Kidney (tissue), 14 donors: Measurements from ENCODE around the gene CLEC16A. TPM values are rescaled to one million over a fixed set of nuclear protein-coding genes. Genes with fewer than 3 reads are reported as not detected.

Experiments used
- DNase-seq, 5 donors: peaks; one replicate each; pipeline ENCODE4 v3.0.0-alpha.2; 2013 to 2020
- FAIRE-seq: peaks from 2 replicates; lab custom pipeline; 2012; peaks lifted over from hg19 to GRCh38; lab: Jason Lieb, UNC
- H3K27ac ChIP-seq, 2 donors: one replicate each; pipeline ENCODE4 v1.7.0; 2013; ENCODE audit warnings: low read depth in 2 of 2, low read length in 2 of 2, inconsistent platforms in 1 of 2
- H3K27me3 ChIP-seq: one replicate; pipeline ENCODE4 v1.7.1; 2013; ENCODE audit warnings: low read length, inconsistent platforms; ENCODE audit not compliant: control insufficient read depth, insufficient read depth
- H3K36me3 ChIP-seq, 3 donors: one replicate each; pipeline versions ENCODE4 v1.7.0 to v1.7.1; 2013; ENCODE audit warnings: low read length in 3 of 3, control low read depth in 1 of 3, inconsistent platforms in 1 of 3; ENCODE audit not compliant: insufficient read depth in 3 of 3, control insufficient read depth in 2 of 3
- H3K4me1 ChIP-seq, 3 donors: one replicate each; pipeline versions ENCODE4 v1.7.0 to v1.7.1; 2013; ENCODE audit warnings: low read length in 3 of 3, inconsistent platforms in 1 of 3, low read depth in 1 of 3; ENCODE audit not compliant: control insufficient read depth in 2 of 3, insufficient read depth in 2 of 3
- H3K4me3 ChIP-seq, 3 donors: one replicate each; pipeline versions ENCODE4 v1.7.0 to v1.8.1; 2013; ENCODE audit warnings: low read length in 3 of 3, control low read depth in 1 of 3, inconsistent platforms in 1 of 3
- H3K9ac ChIP-seq, 3 donors: one replicate each; pipeline versions ENCODE4 v1.7.0 to v1.7.1; 2013; ENCODE audit warnings: low read length in 3 of 3, control low read depth in 1 of 3, inconsistent platforms in 1 of 3
- H3K9me3 ChIP-seq, 3 donors: one replicate each; pipeline versions ENCODE4 v1.7.0 to v1.7.1; 2013; ENCODE audit warnings: low read length in 3 of 3, control low read depth in 1 of 3, inconsistent platforms in 1 of 3; ENCODE audit not compliant: control insufficient read depth in 2 of 3, insufficient read depth in 1 of 3
- intact Hi-C: fragments of 100-400 bp; cut with DNase I; formaldehyde crosslinking; loops from one replicate; pipeline ENCODE4 v1.11.1; 2022
- polyA plus RNA-seq: library from polyadenylated mRNA; stranded (reverse); fragments of 350-450 nt; fragmentation: Illumina TruSeq; extraction: RNeasy Lipid Tissue Mini Kit (QIAGEN cat#74804); gene quantifications from one replicate; pipeline ENCODE4 v1.2.3, GENCODE V29; 2014; ENCODE audit warnings: low read depth, low replicate concordance; ENCODE audit not compliant: insufficient read depth
- total RNA-seq: library from RNA; stranded (reverse); fragmentation: NEBNext Ultra II Directional; extraction: Animal tissue kit (Norgen Biotek cat#: 25700); gene quantifications from one replicate; pipeline ENCODE4 v1.2.1, GENCODE V29; 2021
- TF ChIP-seq, protein P1 (sequence below): IDR thresholded peaks from 3 replicates; pipeline ENCODE4 v1.5.1; 2012; ENCODE audit warnings: mild to moderate bottlenecking, moderate library complexity, borderline replicate concordance; ENCODE audit not compliant: insufficient read depth; ENCODE audit errors: extremely low read depth
- donor health status: control.
- donor health status: control.
- donor health status: control.
- donor health status: control.
- donor health status: control.
- donor health status: DM: yes; HTN: yes; CAD: no.
- donor health status: Normal renal cell carcinoma (clear cell type).

CLEC16A gene
- total and polyA plus RNA-seq, 2 donors from 2014 or later = 10.8 to 51.9 TPM

DNA sequence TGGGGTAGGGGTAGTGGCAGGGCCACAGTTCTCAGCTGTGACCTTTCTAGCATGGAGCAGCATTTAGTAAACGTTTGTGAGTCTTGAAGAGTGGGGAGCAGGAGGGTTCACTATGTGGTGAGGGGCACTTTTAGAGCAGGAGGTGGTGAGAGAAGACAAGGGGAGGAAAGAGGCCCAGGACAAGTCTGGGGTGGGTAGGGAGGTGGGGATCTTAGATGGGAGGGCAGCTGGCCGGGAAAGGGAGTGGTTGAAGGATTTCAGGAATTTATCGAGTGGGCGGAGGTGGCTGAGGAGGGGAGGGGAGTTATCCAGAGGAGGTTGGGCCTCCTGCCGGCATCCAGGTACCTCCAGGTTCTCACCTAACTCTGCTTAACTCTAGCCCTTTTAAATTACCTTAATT lies 1.9 kb downstream of the CLEC16A start:
- peak in 4 of 5 donors; percentile 39 to 76 (median 66) for DNase-seq

DNA sequence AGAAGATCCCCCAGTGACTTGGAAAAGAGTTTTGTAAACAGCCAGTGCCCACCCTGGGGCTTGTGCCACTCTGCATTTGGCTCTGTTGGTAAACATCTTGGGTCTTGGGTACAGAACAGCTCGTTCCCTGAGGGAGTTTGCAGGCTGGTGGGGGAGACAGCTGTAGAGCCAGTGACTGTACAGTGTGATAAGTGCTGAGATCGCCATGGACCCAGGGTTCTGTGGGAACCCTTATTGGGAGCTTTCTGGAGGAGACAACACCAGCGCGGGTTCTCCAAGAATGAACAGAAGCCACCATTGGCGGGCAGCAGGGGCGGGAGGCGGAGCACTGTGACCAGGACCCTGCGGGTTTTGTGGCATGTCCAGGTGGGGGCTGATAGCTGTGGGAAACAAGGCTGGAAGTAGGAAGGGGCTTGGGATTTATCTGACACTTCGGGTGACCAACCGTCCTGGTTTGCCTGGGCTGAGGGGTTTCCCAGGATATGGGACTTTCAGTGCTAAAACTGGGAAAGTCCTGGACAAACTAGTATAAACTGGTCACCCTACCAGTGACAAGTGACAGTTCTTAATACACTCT lies 2.9 kb downstream of the CLEC16A start:
- DNase-seq (no peak), FAIRE-seq (no peak)
- Histone ChIP-seq H3K9ac (peak overlapping the region in 1 of 3 donors; percentile 14), H3K27ac (no peak overlapping the region), H3K4me3 (no peak overlapping the region), H3K36me3 (no peaks in the 10 kb centered on the region), H3K9me3 (no peaks in the 10 kb centered on the region), H3K4me1 (peaks cover 6 to 45% (median 32%) of the 10 kb centered on the region in 3 donors), H3K27me3 (no peaks in the 10 kb centered on the region)
- intact Hi-C loops = no loop called here
- TF ChIP-seq, protein P1, sequence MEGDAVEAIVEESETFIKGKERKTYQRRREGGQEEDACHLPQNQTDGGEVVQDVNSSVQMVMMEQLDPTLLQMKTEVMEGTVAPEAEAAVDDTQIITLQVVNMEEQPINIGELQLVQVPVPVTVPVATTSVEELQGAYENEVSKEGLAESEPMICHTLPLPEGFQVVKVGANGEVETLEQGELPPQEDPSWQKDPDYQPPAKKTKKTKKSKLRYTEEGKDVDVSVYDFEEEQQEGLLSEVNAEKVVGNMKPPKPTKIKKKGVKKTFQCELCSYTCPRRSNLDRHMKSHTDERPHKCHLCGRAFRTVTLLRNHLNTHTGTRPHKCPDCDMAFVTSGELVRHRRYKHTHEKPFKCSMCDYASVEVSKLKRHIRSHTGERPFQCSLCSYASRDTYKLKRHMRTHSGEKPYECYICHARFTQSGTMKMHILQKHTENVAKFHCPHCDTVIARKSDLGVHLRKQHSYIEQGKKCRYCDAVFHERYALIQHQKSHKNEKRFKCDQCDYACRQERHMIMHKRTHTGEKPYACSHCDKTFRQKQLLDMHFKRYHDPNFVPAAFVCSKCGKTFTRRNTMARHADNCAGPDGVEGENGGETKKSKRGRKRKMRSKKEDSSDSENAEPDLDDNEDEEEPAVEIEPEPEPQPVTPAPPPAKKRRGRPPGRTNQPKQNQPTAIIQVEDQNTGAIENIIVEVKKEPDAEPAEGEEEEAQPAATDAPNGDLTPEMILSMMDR = no peak

More for the DNA sequence above, 1.9 kb downstream of the CLEC16A start:
- TF ChIP-seq, protein P1 = no peak
- peak overlapping the region in 1 of 2 donors; percentile 59 for H3K27ac ChIP-seq
- no peaks in the 10 kb centered on the region for H3K36me3 ChIP-seq
- H3K4me3 ChIP-seq = peak overlapping the region in 2 of 3 donors; percentile 14 to 23
- H3K9me3 ChIP-seq = no peaks in the 10 kb centered on the region
- H3K9ac ChIP-seq = no peak overlapping the region
- intact Hi-C loops = no loop called here
- no peaks in the 10 kb centered on the region for H3K27me3 ChIP-seq
- no peak for FAIRE-seq
- peaks cover 6 to 46% (median 32%) of the 10 kb centered on the region in 3 donors for H3K4me1 ChIP-seq

DNA sequence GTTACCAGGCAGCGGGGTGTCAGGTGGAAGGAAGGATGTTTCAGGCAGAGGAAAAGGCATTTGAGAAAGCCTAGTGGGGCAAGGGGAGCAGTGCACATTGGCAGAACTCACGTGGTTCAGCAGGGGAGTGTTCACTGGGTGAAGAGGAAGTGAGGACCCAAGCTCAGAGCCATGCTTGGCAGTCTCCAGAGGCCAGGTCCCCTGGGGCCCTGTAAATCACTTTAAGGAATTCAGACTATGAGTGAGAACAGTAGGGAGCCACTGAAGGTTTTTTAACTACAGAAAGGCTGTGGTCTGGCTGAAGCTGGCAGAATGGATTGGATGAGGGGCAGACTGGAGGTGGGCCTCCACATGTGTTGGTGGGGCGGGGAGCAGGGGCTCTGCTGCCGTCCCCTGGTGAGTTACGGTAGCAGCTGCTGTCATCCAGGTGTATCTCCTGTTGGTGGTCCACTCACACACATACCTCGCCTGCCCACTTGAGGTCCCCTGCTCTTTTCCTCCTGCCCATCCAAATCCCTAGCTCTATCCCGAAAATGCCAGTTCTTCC lies 5.1 kb downstream of the CLEC16A start:
- H3K27me3 ChIP-seq = no peaks in the 10 kb centered on the region
- no peaks in the 10 kb centered on the region for H3K36me3 ChIP-seq
- TF ChIP-seq, protein P1 = no peak
- no peak overlapping the region for H3K27ac ChIP-seq
- no peaks in the 10 kb centered on the region for H3K9me3 ChIP-seq
- no peak overlapping the region for H3K9ac ChIP-seq
- H3K4me1 ChIP-seq = peaks cover 6 to 43% (median 25%) of the 10 kb centered on the region in 3 donors
- H3K4me3 ChIP-seq = no peak overlapping the region
- intact Hi-C loops = no loop called here
- FAIRE-seq (no peak), DNase-seq (peak in 1 of 5 donors; percentile 57)
